Liver (tissue), 9 donors: Measurements from ENCODE around the gene NCAM1. TPM values are rescaled to one million over a fixed set of nuclear protein-coding genes. Genes with fewer than 3 reads are reported as not detected.

ENCODE experiments used
- DNase-seq: peaks from one replicate; pipeline ENCODE4 v3.0.0-alpha.2; 2017; ENCODE audit warnings: low spot score
- H3K27ac ChIP-seq, 2 donors: one replicate each; pipeline ENCODE4 v1.7.0; 2013; ENCODE audit warnings: inconsistent platforms in 2 of 2, low read length in 2 of 2, control low read depth in 1 of 2, low read depth in 1 of 2, mild to moderate bottlenecking in 1 of 2
- H3K27me3 ChIP-seq, 4 donors: one replicate each; pipeline versions ENCODE4 v1.6.1 to v1.7.0; 2013; ENCODE audit warnings: low read length in 3 of 4, inconsistent platforms in 1 of 4, mild to moderate bottlenecking in 1 of 4, moderate library complexity in 1 of 4; ENCODE audit not compliant: control insufficient read depth in 4 of 4, insufficient read depth in 4 of 4
- H3K36me3 ChIP-seq, 4 donors: one replicate each; pipeline versions ENCODE4 v1.6.1 to v1.7.0; 2013; ENCODE audit warnings: low read length in 3 of 4, mild to moderate bottlenecking in 3 of 4, low read depth in 1 of 4, moderate library complexity in 1 of 4; ENCODE audit not compliant: control insufficient read depth in 4 of 4, insufficient read depth in 3 of 4
- H3K4me1 ChIP-seq, 4 donors: one replicate each; pipeline versions ENCODE4 v1.6.1 to v1.7.0; 2013; ENCODE audit warnings: low read length in 3 of 4, mild to moderate bottlenecking in 3 of 4, moderate library complexity in 1 of 4; ENCODE audit not compliant: control insufficient read depth in 4 of 4, insufficient read depth in 4 of 4
- H3K4me3 ChIP-seq, 3 donors: one replicate each; pipeline versions ENCODE4 v1.6.1 to v1.7.0; 2013; ENCODE audit warnings: low read length in 3 of 3, control low read depth in 1 of 3, low read depth in 1 of 3, mild to moderate bottlenecking in 1 of 3
- H3K9ac ChIP-seq, 2 donors: one replicate each; pipeline ENCODE4 v1.7.0; 2013; ENCODE audit warnings: low read length in 2 of 2, mild to moderate bottlenecking in 2 of 2, moderate library complexity in 2 of 2, control low read depth in 1 of 2, low read depth in 1 of 2
- H3K9me3 ChIP-seq, 4 donors: one replicate each; pipeline versions ENCODE4 v1.6.1 to v1.7.0; 2013; ENCODE audit warnings: low read length in 3 of 4; ENCODE audit not compliant: control insufficient read depth in 4 of 4
- EGR1 ChIP-seq, 2 donors: IDR thresholded peaks; 2 replicates each; pipeline ENCODE4 v1.6.1; 2016 to 2018; ENCODE audit warnings: antibody characterized with exemption in 2 of 2, low read depth in 2 of 2
- HNF4G ChIP-seq: IDR thresholded peaks from 2 replicates; pipeline ENCODE4 v1.6.1; 2016; ENCODE audit warnings: antibody characterized with exemption
- RAD21 ChIP-seq, 2 donors: IDR thresholded peaks; 2 replicates each; pipeline ENCODE4 v1.6.1; 2016; ENCODE audit warnings: antibody characterized with exemption in 2 of 2, mild to moderate bottlenecking in 2 of 2
- RXRA ChIP-seq, 2 donors: IDR thresholded peaks; 2 replicates each; pipeline ENCODE4 v1.6.1; 2017 to 2018; ENCODE audit warnings: antibody characterized with exemption in 2 of 2, mild to moderate bottlenecking in 1 of 2
- SP1 ChIP-seq: IDR thresholded peaks from 2 replicates; pipeline ENCODE4 v1.6.1; 2018; ENCODE audit warnings: antibody characterized with exemption, mild to moderate bottlenecking
- TAF1 ChIP-seq: conservative IDR thresholded peaks from 2 replicates; pipeline ENCODE4 v1.6.1; 2016; ENCODE audit warnings: antibody characterized with exemption, mild to moderate bottlenecking
- YY1 ChIP-seq: IDR thresholded peaks from 2 replicates; pipeline ENCODE4 v1.6.1; 2016; ENCODE audit warnings: antibody characterized with exemption, mild to moderate bottlenecking
- WGBS: extraction: QIAGEN DNeasy Blood & Tissue Kit; methylation state at CpG from one replicate; pipeline ENCODE4 v1.1.7; 2013; 5-methylcytosine and 5-hydroxymethylcytosine counted together
- polyA plus RNA-seq, 2 donors: library from polyadenylated mRNA; stranded (reverse) in 1 of 2; unstranded in 1 of 2; fragments of 200-250 nt in 1 of 2; fragments of >200 nt in 1 of 2; fragmentation: Nextera tagmentation in 1 of 2; extraction: Ambion mirVana in 1 of 2; gene quantifications; one replicate each; pipeline versions ENCODE4 v1.2.1 to v1.2.3, GENCODE V29; 2013 to 2015
- total RNA-seq, 2 donors: library from RNA; depleted of rRNA; stranded (reverse); fragments of >200 nt; gene quantifications; one replicate each; pipeline ENCODE4 v1.2.3, GENCODE V29; 2014
- TF ChIP-seq, protein P1 (sequence below): IDR thresholded peaks from 2 replicates; pipeline ENCODE4 v1.6.1; 2016; ENCODE audit warnings: antibody characterized with exemption
- TF ChIP-seq, protein P2 (sequence below): IDR thresholded peaks from 2 replicates; pipeline ENCODE4 v1.6.1; 2016; ENCODE audit warnings: antibody characterized with exemption
- TF ChIP-seq, protein P3 (sequence below): IDR thresholded peaks from 2 replicates; pipeline ENCODE4 v1.6.1; 2016; ENCODE audit warnings: antibody characterized with exemption
- TF ChIP-seq, protein P4 (sequence below): IDR thresholded peaks from 2 replicates; pipeline ENCODE4 v1.6.1; 2016; ENCODE audit warnings: antibody characterized with exemption, mild to moderate bottlenecking
- donor health status: healthy.
- donor health status: healthy.
- donor health status: healthy.
- donor health status: healthy.
- donor health status: healthy.

The NCAM1 gene
- total and polyA plus RNA-seq, 4 donors: 0.65 to 2.1 (median 0.88) TPM

DNA sequence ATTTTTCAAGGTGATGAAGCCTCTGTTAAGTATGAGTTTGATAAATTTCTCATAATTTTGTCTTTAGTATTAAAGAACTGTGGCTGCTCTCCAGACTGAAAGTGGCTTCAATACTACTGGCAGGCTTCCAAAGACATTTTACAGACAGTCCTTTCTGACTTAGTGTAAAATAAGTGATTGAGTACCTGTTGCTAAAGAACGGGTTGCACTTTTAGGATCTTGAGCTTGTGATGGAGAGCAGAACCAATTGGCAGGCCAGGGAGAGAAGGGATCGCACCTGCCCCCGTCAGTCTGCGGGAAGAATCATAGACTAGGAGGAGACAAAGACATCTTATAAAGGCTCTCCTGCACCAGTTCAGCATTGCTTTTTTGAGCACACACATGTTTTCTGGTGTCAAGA, 4.4 kb downstream of the NCAM1 start:
- H3K9ac ChIP-seq: no peak overlapping the region
- no peak overlapping the region for H3K4me3 ChIP-seq
- no peak for DNase-seq
- no peaks in the 10 kb centered on the region for H3K9me3 ChIP-seq
- WGBS: 48% methylated on average over 4 of the region's 4 CpGs
- peaks cover 0 to 16% (median 3%) of the 10 kb centered on the region in 4 donors for H3K27me3 ChIP-seq
- no peak for TF ChIP-seq RXRA (IDR thresholded peaks at IDR 0.05)
- TF ChIP-seq, protein P1, sequence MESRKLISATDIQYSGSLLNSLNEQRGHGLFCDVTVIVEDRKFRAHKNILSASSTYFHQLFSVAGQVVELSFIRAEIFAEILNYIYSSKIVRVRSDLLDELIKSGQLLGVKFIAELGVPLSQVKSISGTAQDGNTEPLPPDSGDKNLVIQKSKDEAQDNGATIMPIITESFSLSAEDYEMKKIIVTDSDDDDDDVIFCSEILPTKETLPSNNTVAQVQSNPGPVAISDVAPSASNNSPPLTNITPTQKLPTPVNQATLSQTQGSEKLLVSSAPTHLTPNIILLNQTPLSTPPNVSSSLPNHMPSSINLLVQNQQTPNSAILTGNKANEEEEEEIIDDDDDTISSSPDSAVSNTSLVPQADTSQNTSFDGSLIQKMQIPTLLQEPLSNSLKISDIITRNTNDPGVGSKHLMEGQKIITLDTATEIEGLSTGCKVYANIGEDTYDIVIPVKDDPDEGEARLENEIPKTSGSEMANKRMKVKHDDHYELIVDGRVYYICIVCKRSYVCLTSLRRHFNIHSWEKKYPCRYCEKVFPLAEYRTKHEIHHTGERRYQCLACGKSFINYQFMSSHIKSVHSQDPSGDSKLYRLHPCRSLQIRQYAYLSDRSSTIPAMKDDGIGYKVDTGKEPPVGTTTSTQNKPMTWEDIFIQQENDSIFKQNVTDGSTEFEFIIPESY: no peak
- no peaks in the 10 kb centered on the region for H3K36me3 ChIP-seq
- H3K27ac ChIP-seq: no peak overlapping the region
- peaks cover 12 to 29% (median 16%) of the 10 kb centered on the region in 4 donors for H3K4me1 ChIP-seq

DNA sequence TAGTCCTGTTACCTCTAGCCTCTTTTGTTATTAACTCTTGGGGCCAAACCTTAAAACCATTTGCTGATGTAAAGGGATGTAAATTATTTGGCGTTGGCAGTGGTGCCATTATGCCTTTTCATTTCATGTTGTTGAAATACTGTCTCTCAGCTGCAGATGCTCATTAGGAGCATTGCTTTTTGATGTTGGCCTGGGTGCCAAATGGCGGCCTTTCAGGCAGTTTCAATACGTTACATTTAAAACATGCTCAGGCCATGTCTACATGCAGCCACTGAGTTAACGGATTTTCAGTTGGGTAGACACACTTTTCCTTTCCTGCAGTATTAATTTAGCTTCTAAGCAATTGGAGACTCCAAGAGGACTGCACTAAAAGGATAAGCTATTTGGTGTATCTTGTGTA, 5.3 kb downstream of the NCAM1 start:
- Histone ChIP-seq H3K9ac (no peak overlapping the region), H3K4me3 (no peak overlapping the region), H3K27me3 (peaks cover 0 to 11% (median 3%) of the 10 kb centered on the region in 4 donors), H3K4me1 (peaks cover 8 to 21% (median 12%) of the 10 kb centered on the region in 4 donors), H3K9me3 (no peaks in the 10 kb centered on the region), H3K27ac (no peak overlapping the region), H3K36me3 (no peaks in the 10 kb centered on the region)
- WGBS: 77% methylated on average over 4 of the region's 4 CpGs
- TF ChIP-seq SP1 (no peak), HNF4G (no peak), RAD21 (IDR thresholded peaks at IDR 0.05) (no peak), EGR1 (IDR thresholded peaks at IDR 0.05; ENCODE audit: low read depth in 2 of 2) (no peak), YY1 (no peak), TAF1 (no peak)
- TF ChIP-seq, protein P2, sequence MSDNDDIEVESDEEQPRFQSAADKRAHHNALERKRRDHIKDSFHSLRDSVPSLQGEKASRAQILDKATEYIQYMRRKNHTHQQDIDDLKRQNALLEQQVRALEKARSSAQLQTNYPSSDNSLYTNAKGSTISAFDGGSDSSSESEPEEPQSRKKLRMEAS: no peak
- TF ChIP-seq, protein P3, sequence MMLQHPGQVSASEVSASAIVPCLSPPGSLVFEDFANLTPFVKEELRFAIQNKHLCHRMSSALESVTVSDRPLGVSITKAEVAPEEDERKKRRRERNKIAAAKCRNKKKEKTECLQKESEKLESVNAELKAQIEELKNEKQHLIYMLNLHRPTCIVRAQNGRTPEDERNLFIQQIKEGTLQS: no peak
- TF ChIP-seq, protein P4, sequence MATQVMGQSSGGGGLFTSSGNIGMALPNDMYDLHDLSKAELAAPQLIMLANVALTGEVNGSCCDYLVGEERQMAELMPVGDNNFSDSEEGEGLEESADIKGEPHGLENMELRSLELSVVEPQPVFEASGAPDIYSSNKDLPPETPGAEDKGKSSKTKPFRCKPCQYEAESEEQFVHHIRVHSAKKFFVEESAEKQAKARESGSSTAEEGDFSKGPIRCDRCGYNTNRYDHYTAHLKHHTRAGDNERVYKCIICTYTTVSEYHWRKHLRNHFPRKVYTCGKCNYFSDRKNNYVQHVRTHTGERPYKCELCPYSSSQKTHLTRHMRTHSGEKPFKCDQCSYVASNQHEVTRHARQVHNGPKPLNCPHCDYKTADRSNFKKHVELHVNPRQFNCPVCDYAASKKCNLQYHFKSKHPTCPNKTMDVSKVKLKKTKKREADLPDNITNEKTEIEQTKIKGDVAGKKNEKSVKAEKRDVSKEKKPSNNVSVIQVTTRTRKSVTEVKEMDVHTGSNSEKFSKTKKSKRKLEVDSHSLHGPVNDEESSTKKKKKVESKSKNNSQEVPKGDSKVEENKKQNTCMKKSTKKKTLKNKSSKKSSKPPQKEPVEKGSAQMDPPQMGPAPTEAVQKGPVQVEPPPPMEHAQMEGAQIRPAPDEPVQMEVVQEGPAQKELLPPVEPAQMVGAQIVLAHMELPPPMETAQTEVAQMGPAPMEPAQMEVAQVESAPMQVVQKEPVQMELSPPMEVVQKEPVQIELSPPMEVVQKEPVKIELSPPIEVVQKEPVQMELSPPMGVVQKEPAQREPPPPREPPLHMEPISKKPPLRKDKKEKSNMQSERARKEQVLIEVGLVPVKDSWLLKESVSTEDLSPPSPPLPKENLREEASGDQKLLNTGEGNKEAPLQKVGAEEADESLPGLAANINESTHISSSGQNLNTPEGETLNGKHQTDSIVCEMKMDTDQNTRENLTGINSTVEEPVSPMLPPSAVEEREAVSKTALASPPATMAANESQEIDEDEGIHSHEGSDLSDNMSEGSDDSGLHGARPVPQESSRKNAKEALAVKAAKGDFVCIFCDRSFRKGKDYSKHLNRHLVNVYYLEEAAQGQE: no peak
- TF ChIP-seq, protein P1: no peak
- DNase-seq: no peak
